HepG2 (cell line): ENCODE results near the gene ADARB2. TPM values are rescaled to one million over a fixed set of nuclear protein-coding genes. Genes with fewer than 3 reads are reported as not detected.

Experiments used
- ATAC-seq: fragments of 200-7000 bp; cut with Tn5 transposase; 3 replicates; pipeline ENCODE4 v1.9.1; 2020; ENCODE audit warnings: mild to moderate bottlenecking, moderate library complexity
- BruUV-seq: library from RNA; stranded (reverse); fragments of 400-500 nt; replicated peaks from 2 replicates; lab custom pipeline; 2021; lab: Mats Ljungman, UMichigan
- CTCF ChIA-PET: fragments of 300-600 bp; formaldehyde crosslinking; extraction: SDS; loops from one replicate; lab custom pipeline; 2021; ENCODE audit warnings: low total read pairs, inconsistent platforms, low intra/inter-chr PET ratio; lab: Yijun Ruan, JAX
- POLR2A ChIA-PET: fragments of 350-600 bp; sonication (Branson Sonifier 250); formaldehyde crosslinking; loops from one replicate; lab custom pipeline; 2020; ENCODE audit warnings: antibody characterized with exemption, inconsistent platforms; lab: Yijun Ruan, JAX
- DNase-seq: peaks from one replicate; pipeline ENCODE4 v3.0.0-alpha.2; 2015; ENCODE audit warnings: low spot score
- FAIRE-seq: peaks from 3 replicates; lab custom pipeline; 2011; peaks lifted over from hg19 to GRCh38; lab: Jason Lieb, UNC
- H2AFZ ChIP-seq: one replicate; pipeline ENCODE4 v1.6.1; 2011; ENCODE audit warnings: low read length, inconsistent platforms
- H3K27ac ChIP-seq: fragments of 300-600 bp; 3 replicates; pipeline ENCODE4 v1.8.0; 2011; ENCODE audit warnings: mixed run types, mild to moderate bottlenecking, mixed read lengths, low read length, inconsistent platforms; ENCODE audit not compliant: insufficient read depth; ENCODE audit errors: extremely low read length
- H3K27me3 ChIP-seq, 2 experiments: fragments of 200-600 bp in 1 of 2; 2 replicates in 1 of 2; 3 replicates in 1 of 2; pipeline versions ENCODE4 v1.6.0 to v1.8.0; 2011; ENCODE audit warnings: low read length in 2 of 2, mild to moderate bottlenecking in 2 of 2, moderate library complexity in 2 of 2, inconsistent platforms in 1 of 2; ENCODE audit not compliant: insufficient read depth in 2 of 2, control insufficient read depth in 1 of 2
- H3K36me3 ChIP-seq, 2 experiments: fragments of 200-600 bp in 1 of 2; replicated peaks in 1 of 2; 2 replicates in 1 of 2; 3 replicates in 1 of 2; pipeline versions ENCODE4 v1.5.1 to v1.8.0; 2011; ENCODE audit warnings: low read length in 2 of 2, inconsistent platforms in 1 of 2; ENCODE audit not compliant: insufficient read depth in 2 of 2, control insufficient read depth in 1 of 2
- H3K4me1 ChIP-seq: 2 replicates; pipeline ENCODE4 v1.5.1; 2012; ENCODE audit warnings: low read length, inconsistent platforms; ENCODE audit not compliant: insufficient read depth
- H3K4me2 ChIP-seq: 2 replicates; pipeline ENCODE4 v1.6.0; 2011; ENCODE audit warnings: low read depth, low read length, inconsistent platforms
- H3K4me3 ChIP-seq, 3 experiments: fragments of 200-600 bp in 1 of 3; sonication (generic), shearing (Covaris generic) in 1 of 3; replicated peaks in 1 of 3; 2 replicates each; pipeline ENCODE4 v1.5.1; 2011 to 2016; ENCODE audit warnings: low read length in 3 of 3, inconsistent platforms in 2 of 3, low read depth in 2 of 3, mild to moderate bottlenecking in 2 of 3, control low read depth in 1 of 3, mixed read lengths in 1 of 3; ENCODE audit not compliant: insufficient read depth in 1 of 3
- H3K79me2 ChIP-seq: one replicate; pipeline ENCODE4 v1.6.1; 2011; ENCODE audit warnings: low read length, inconsistent platforms; ENCODE audit not compliant: insufficient read depth
- H3K9ac ChIP-seq: 2 replicates; pipeline ENCODE4 v1.6.0; 2011; ENCODE audit warnings: mild to moderate bottlenecking, low read depth, low read length, inconsistent platforms; ENCODE audit not compliant: insufficient read depth
- H3K9me3 ChIP-seq: 2 replicates; pipeline ENCODE4 v1.5.1; 2012; ENCODE audit warnings: mild to moderate bottlenecking, low read length
- H4K20me1 ChIP-seq: 2 replicates; pipeline ENCODE4 v1.6.0; 2011; ENCODE audit warnings: inconsistent platforms, mild to moderate bottlenecking, low read length, moderate library complexity; ENCODE audit not compliant: insufficient read depth
- FOXP1 ChIP-seq, 2 experiments: fragments of 450-650 bp in 1 of 2; IDR thresholded peaks; 2 replicates each; pipeline ENCODE4 v1.6.1; 2017 to 2018; ENCODE audit warnings: antibody characterized with exemption in 1 of 2
- JUND ChIP-seq: sonication (generic); formaldehyde crosslinking; IDR thresholded peaks from 2 replicates; pipeline ENCODE4 v1.8.0; 2022; ENCODE audit warnings: mild to moderate bottlenecking, missing genetic modification reagents
- PCBP1 ChIP-seq: fragments of 200-400 bp; formaldehyde crosslinking; IDR thresholded peaks from 2 replicates; pipeline ENCODE4 v1.6.1; 2017; ENCODE audit warnings: mild to moderate bottlenecking, low read depth, low read length, borderline replicate concordance
- RELA ChIP-seq: sonication (generic); formaldehyde crosslinking; IDR thresholded peaks from 2 replicates; pipeline ENCODE4 v1.4.0; 2020; ENCODE audit warnings: missing genetic modification reagents
- RFXAP ChIP-seq: sonication (generic); formaldehyde crosslinking; IDR thresholded peaks from 2 replicates; pipeline ENCODE4 v1.4.0; 2020; ENCODE audit warnings: missing genetic modification reagents, borderline replicate concordance
- RXRA ChIP-seq: sonication (generic); formaldehyde crosslinking; IDR thresholded peaks from 2 replicates; pipeline ENCODE4 v1.5.1; 2020; ENCODE audit warnings: missing genetic modification reagents
- SALL1 ChIP-seq: sonication (generic); formaldehyde crosslinking; IDR thresholded peaks from 2 replicates; pipeline ENCODE4 v1.8.0; 2022; ENCODE audit warnings: mild to moderate bottlenecking, missing genetic modification reagents
- SOX6 ChIP-seq, 2 experiments: fragments of 450-650 bp in 1 of 2; sonication (generic) in 1 of 2; formaldehyde crosslinking in 1 of 2; IDR thresholded peaks; 2 replicates each; pipeline versions ENCODE4 v1.4.0 to v1.6.1; 2017 to 2020; ENCODE audit warnings: antibody characterized with exemption in 1 of 2, mild to moderate bottlenecking in 1 of 2, missing genetic modification reagents in 1 of 2
- TEF ChIP-seq: sonication (generic); formaldehyde crosslinking; IDR thresholded peaks from 2 replicates; pipeline ENCODE4 v1.5.0; 2020; ENCODE audit warnings: missing genetic modification reagents
- ZBTB37 ChIP-seq: sonication (generic); formaldehyde crosslinking; IDR thresholded peaks from 2 replicates; pipeline ENCODE4 v1.4.0; 2020; ENCODE audit warnings: mild to moderate bottlenecking, missing genetic modification reagents
- ZKSCAN8 ChIP-seq: IDR thresholded peaks from 2 replicates; pipeline ENCODE4 v1.6.1; 2016; ENCODE audit warnings: borderline replicate concordance, missing genetic modification reagents, missing compliant biosample characterization
- ZMYM4 ChIP-seq: sonication (generic); formaldehyde crosslinking; IDR thresholded peaks from 2 replicates; pipeline ENCODE4 v1.8.1; 2023; ENCODE audit warnings: mild to moderate bottlenecking, missing genetic modification reagents
- ZNF44 ChIP-seq: sonication (generic); formaldehyde crosslinking; IDR thresholded peaks from 2 replicates; pipeline ENCODE4 v1.5.1; 2020; ENCODE audit warnings: mild to moderate bottlenecking, missing genetic modification reagents
- ZNF460 ChIP-seq: sonication (generic); formaldehyde crosslinking; IDR thresholded peaks from 2 replicates; pipeline ENCODE4 v1.5.1; 2020; ENCODE audit warnings: missing genetic modification reagents, mild to moderate bottlenecking, borderline replicate concordance
- ZNF772 ChIP-seq: sonication (generic); formaldehyde crosslinking; IDR thresholded peaks from 2 replicates; pipeline ENCODE4 v1.5.0; 2020; ENCODE audit warnings: mild to moderate bottlenecking, missing genetic modification reagents
- WGBS: methylation state at CpG from one replicate; pipeline ENCODE4 v1.1.6; 2017; ENCODE audit warnings: low lambda C conversion rate; 5-methylcytosine and 5-hydroxymethylcytosine counted together
- in situ Hi-C: cut with HindIII; loops from 2 replicates; pipeline ENCODE4 v1.10.0; 2017; ENCODE audit warnings: low pct_unique_long_range_greater_than_20kb; ENCODE audit not compliant: extremely low pct_ligation_motif_present
- intact Hi-C: fragments of 100-400 bp; cut with micrococcal nuclease; formaldehyde crosslinking; loops from one replicate; pipeline ENCODE4 v1.10.0; 2022; ENCODE audit not compliant: unreplicated experiment
- polyA plus RNA-seq, 8 experiments: library from polyadenylated mRNA; depleted of rRNA in 3 of 8; stranded (reverse) in 7 of 8; unstranded in 1 of 8; fragments of >200 nt; fragmentation: Illumina TruSeq in 4 of 8; extraction: Trizol in 4 of 8; gene quantifications; 2 replicates each; pipeline versions ENCODE4 v1.2.1 to v1.2.3, GENCODE V29; 2011 to 2016; ENCODE audit warnings: low read depth in 4 of 8, missing spikeins in 1 of 8, mixed read lengths in 1 of 8; ENCODE audit not compliant: insufficient read depth in 1 of 8
- total RNA-seq, 5 experiments: library from RNA; depleted of rRNA; stranded (reverse); fragments of >200 nt; fragmentation: Illumina TruSeq; extraction: Trizol; gene quantifications; 2 replicates each; pipeline ENCODE4 v1.2.3, GENCODE V29; 2016; ENCODE audit warnings: low read depth in 1 of 5

The ADARB2 gene
- total and polyA plus RNA-seq, 2 of the 13 experiments (the other 11 are each of a cell fraction or from before 2014, with no cell fraction given), result not detected

- DNase-seq (no peak), FAIRE-seq (no peak), ATAC-seq (no peak; the same call in 2 of the 3 replicates)
- TF ChIP-seq RXRA (CRISPR knock-in tag) (no peak), ZBTB37 (CRISPR knock-in tag) (no peak), ZNF460 (CRISPR knock-in tag) (no peak), ZNF44 (CRISPR knock-in tag) (no peak), PCBP1 (no peak), TEF (CRISPR knock-in tag) (no peak), ZNF772 (CRISPR knock-in tag) (no peak), ZMYM4 (no peak), RELA (CRISPR knock-in tag) (no peak), FOXP1 (IDR thresholded peaks at IDR 0.05) (no peak), FOXP1 (CRISPR knock-in tag; IDR thresholded peaks at IDR 0.05) (no peak), ZKSCAN8 (CRISPR knock-in tag) (no peak), JUND (CRISPR knock-in tag) (no peak), SALL1 (CRISPR knock-in tag) (no peak), SOX6 (IDR thresholded peaks at IDR 0.05) (no peak), SOX6 (CRISPR knock-in tag; IDR thresholded peaks at IDR 0.05) (no peak), RFXAP (CRISPR knock-in tag) (no peak)
- H3K27me3 ChIP-seq, result peaks cover 20 to 88% of the 10 kb centered on the region in 2 experiments
- no peaks in the 10 kb centered on the region for H4K20me1 ChIP-seq
- H3K27ac ChIP-seq, result no peak overlapping the region
- H3K4me3 ChIP-seq, result no peak overlapping the region
- H3K9ac ChIP-seq, result no peak overlapping the region
- no peaks in the 10 kb centered on the region for H3K79me2 ChIP-seq
- no TSS peak for BruUV-seq
- intact Hi-C loops, result no loop called here
- CTCF ChIA-PET, result no interaction called here
- POLR2A ChIA-PET, result no interaction called here
- H2AFZ ChIP-seq, result no peak overlapping the region
- H3K36me3 ChIP-seq, result no peaks in the 10 kb centered on the region
- WGBS, result 33% methylated on average over 10 of the region's 20 CpGs
- H3K4me2 ChIP-seq, result no peak overlapping the region
- H3K9me3 ChIP-seq, result no peaks in the 10 kb centered on the region
- H3K4me1 ChIP-seq, result no peaks in the 10 kb centered on the region
- in situ Hi-C loops, result no loop called here
These were observed 528.7 kb downstream of the ADARB2 start for GRCh38 chr10:1208366-1209311.
